GM19025 (cell line): ENCODE measurements around the gene RBM45.
"Not testable (repeated sequence)": the region's sequence is repeated elsewhere in the genome, so short reads cannot be mapped to it uniquely, and the experiment has no call there.

Source experiments
- ATAC-seq: cut with Tn5 transposase; IDR thresholded peaks from one replicate; pipeline ENCODE4 v1.9.1; 2021; ENCODE audit warnings: mild to moderate bottlenecking, low read depth, moderate library complexity; ENCODE audit not compliant: unreplicated experiment

The RBM45 gene

GRCh38 chr2:178153878-178154277 lies 41.6 kb downstream of the RBM45 start:
- ATAC-seq: not testable (repeated sequence)

- no peak for ATAC-seq
Observed at GRCh38 chr2:178155524-178155923, 43.3 kb downstream of the RBM45 start.

- ATAC-seq: no peak
Observed at GRCh38 chr2:178157574-178157973, 45.3 kb downstream of the RBM45 start.

GRCh38 chr2:178159966-178160365 lies 47.7 kb downstream of the RBM45 start:
- no peak for ATAC-seq

GRCh38 chr2:178160601-178161000 lies 48.4 kb downstream of the RBM45 start:
- no peak for ATAC-seq

GRCh38 chr2:178163395-178163794 lies 51.2 kb downstream of the RBM45 start:
- ATAC-seq: no peak

GRCh38 chr2:178163911-178164310 lies 51.7 kb downstream of the RBM45 start:
- no peak for ATAC-seq

- ATAC-seq: no peak
Observed at GRCh38 chr2:178173657-178174056, 61.4 kb downstream of the RBM45 start.

GRCh38 chr2:178177066-178177679 lies 64.9 kb downstream of the RBM45 start:
- ATAC-seq: no peak
